Parathyroid adenoma (tissue), 2 donors: ENCODE results near the gene SHANK1.

Experiments used
- H2AFZ ChIP-seq: fragments of 300-600 bp; sonication (generic); one replicate; pipeline ENCODE4 v1.7.0; 2017; ENCODE audit warnings: antibody characterized with exemption, mild to moderate bottlenecking
- H3K27ac ChIP-seq: fragments of 300-600 bp; sonication (generic); one replicate; pipeline ENCODE4 v1.7.0; 2017
- H3K27me3 ChIP-seq: fragments of 300-600 bp; sonication (generic); one replicate; pipeline ENCODE4 v1.7.0; 2017; ENCODE audit warnings: low read length; ENCODE audit not compliant: control insufficient read depth, insufficient read depth
- H3K36me3 ChIP-seq: fragments of 300-600 bp; sonication (generic); one replicate; pipeline ENCODE4 v1.7.0; 2017; ENCODE audit warnings: low read length; ENCODE audit not compliant: control insufficient read depth, insufficient read depth
- H3K4me1 ChIP-seq: fragments of 300-600 bp; sonication (generic); one replicate; pipeline ENCODE4 v1.7.0; 2017; ENCODE audit warnings: control low read depth
- H3K4me2 ChIP-seq: fragments of 300-600 bp; sonication (generic); one replicate; pipeline ENCODE4 v1.7.0; 2017; ENCODE audit warnings: low read length
- H3K4me3 ChIP-seq: fragments of 300-600 bp; sonication (generic); one replicate; pipeline ENCODE4 v1.7.0; 2017; ENCODE audit warnings: low read depth, low read length
- H3K79me2 ChIP-seq: fragments of 300-600 bp; sonication (generic); one replicate; pipeline ENCODE4 v1.7.0; 2017; ENCODE audit warnings: control low read depth
- H3K9ac ChIP-seq: fragments of 300-600 bp; sonication (generic); one replicate; pipeline ENCODE4 v1.7.0; 2017; ENCODE audit warnings: mild to moderate bottlenecking
- H3K9me3 ChIP-seq: fragments of 300-600 bp; sonication (generic); one replicate; pipeline ENCODE4 v1.7.0; 2017; ENCODE audit warnings: low read length; ENCODE audit not compliant: control insufficient read depth
- CTCF ChIP-seq: fragments of 300-600 bp; sonication (generic); IDR thresholded peaks from one replicate; pipeline ENCODE4 v1.7.0; 2017; ENCODE audit warnings: antibody characterized with exemption, mild to moderate bottlenecking
- donor health status: primary hyperparathyroidism.

Gene SHANK1

DNA sequence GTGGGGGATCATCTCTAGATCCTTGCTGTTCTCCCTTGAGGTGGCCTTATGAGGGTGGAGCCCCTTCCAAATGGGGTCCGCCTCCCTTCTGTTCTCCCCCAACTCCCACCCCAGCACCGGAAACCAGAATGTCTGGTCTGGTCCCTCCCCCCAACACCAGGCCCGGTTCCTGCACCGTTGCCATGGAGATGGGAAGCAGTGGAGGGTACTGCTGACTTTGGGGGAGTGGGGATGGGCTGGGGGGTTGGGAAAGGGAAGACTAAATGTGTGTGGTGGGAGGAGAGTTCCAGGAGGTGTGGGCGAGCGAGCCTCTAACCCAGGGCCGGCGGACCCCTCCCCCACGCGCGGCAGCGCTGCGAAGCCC is 1.7 kb downstream of the SHANK1 start:
- H3K4me3 ChIP-seq = no peak overlapping the region
- peak overlapping the region; percentile 70 for H3K4me2 ChIP-seq
- TF ChIP-seq CTCF = no peak
- no peaks in the 10 kb centered on the region for H3K9me3 ChIP-seq
- no peak overlapping the region for H3K27ac ChIP-seq
- no peak overlapping the region for H3K9ac ChIP-seq
- no peaks in the 10 kb centered on the region for H3K27me3 ChIP-seq
- H3K79me2 ChIP-seq = no peaks in the 10 kb centered on the region
- no peak overlapping the region for H2AFZ ChIP-seq
- no peaks in the 10 kb centered on the region for H3K4me1 ChIP-seq
- no peaks in the 10 kb centered on the region for H3K36me3 ChIP-seq

GRCh38 chr19:50717026-50717723 is 2.4 kb downstream of the SHANK1 start:
- no peak overlapping the region for H3K9ac ChIP-seq
- H3K27me3 ChIP-seq = no peaks in the 10 kb centered on the region
- no peaks in the 10 kb centered on the region for H3K4me1 ChIP-seq
- no peak overlapping the region for H3K4me2 ChIP-seq
- H3K27ac ChIP-seq = no peak overlapping the region
- no peak for TF ChIP-seq CTCF
- H3K4me3 ChIP-seq = no peak overlapping the region
- no peaks in the 10 kb centered on the region for H3K36me3 ChIP-seq
- no peaks in the 10 kb centered on the region for H3K9me3 ChIP-seq
- no peaks in the 10 kb centered on the region for H3K79me2 ChIP-seq
- H2AFZ ChIP-seq = no peak overlapping the region

- Histone ChIP-seq H3K27me3 (no peaks in the 10 kb centered on the region), H3K9me3 (no peaks in the 10 kb centered on the region), H3K27ac (no peak overlapping the region), H2AFZ (no peak overlapping the region), H3K4me2 (no peak overlapping the region), H3K36me3 (no peaks in the 10 kb centered on the region), H3K9ac (no peak overlapping the region), H3K4me3 (no peak overlapping the region), H3K4me1 (no peaks in the 10 kb centered on the region), H3K79me2 (no peaks in the 10 kb centered on the region)
- TF ChIP-seq CTCF = no peak
Measured at GRCh38 chr19:50716178-50717025, 3.2 kb downstream of the SHANK1 start.

DNA sequence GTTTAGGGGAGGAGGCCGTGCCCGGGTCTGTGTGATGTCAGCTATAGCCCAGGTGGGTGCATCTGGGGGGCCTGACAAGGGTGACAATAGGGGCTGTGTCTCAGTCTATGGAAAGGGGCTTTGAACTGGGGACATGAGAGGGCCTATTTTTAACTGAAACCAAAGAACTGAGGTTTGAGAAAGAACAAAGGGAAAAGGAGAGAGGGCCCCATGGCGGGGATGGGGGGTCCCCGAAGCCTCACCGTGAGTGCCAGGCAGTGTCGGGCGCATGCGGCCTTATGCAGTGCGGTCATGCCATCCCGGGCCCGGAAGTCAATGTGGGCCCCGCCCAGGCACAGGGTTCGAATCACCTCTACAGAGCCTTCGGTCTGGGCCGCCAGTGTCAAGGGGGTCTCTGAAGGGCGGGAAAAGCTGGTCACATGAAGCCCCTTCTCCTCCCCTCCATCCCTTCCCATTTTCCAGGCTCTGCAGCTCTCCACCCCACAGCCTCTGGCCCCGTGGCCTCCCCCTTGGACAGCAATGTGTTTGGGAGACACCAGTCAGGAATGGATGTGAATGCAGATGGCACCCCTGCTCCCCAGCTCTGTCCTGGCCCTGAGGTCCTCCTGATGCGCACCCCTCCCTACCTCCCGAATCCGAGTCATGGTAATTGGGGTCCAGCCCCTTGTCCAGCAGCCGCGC is 5.9 kb downstream of the SHANK1 start:
- no peaks in the 10 kb centered on the region for H3K9me3 ChIP-seq
- no peak overlapping the region for H3K9ac ChIP-seq
- no peaks in the 10 kb centered on the region for H3K27me3 ChIP-seq
- no peak overlapping the region for H2AFZ ChIP-seq
- no peak overlapping the region for H3K4me2 ChIP-seq
- no peaks in the 10 kb centered on the region for H3K36me3 ChIP-seq
- TF ChIP-seq CTCF = no peak
- no peaks in the 10 kb centered on the region for H3K4me1 ChIP-seq
- no peak overlapping the region for H3K27ac ChIP-seq
- no peak overlapping the region for H3K4me3 ChIP-seq
- H3K79me2 ChIP-seq = no peaks in the 10 kb centered on the region
